Measurements from ENCODE around the gene GPR179.

The GPR179 gene

GRCh38 chr17:38329284-38329683 is 14.5 kb downstream of the GPR179 start:
- no peak for DNase-seq (ENCODE audit: low read depth)
- no peak for TF ChIP-seq CTCF (conservative IDR thresholded peaks at IDR 0.05; ENCODE audit: control insufficient read depth, insufficient read depth, low read depth, low read length)
- no peak overlapping the region for H3K4me3 ChIP-seq (ENCODE audit: control insufficient read depth, low read depth, low read length)

GRCh38 chr17:38328620-38329019 is 15.1 kb downstream of the GPR179 start:
- no peak for DNase-seq (ENCODE audit: low read depth)
- H3K4me3 ChIP-seq (ENCODE audit: control insufficient read depth, low read depth, low read length) = no peak overlapping the region
- TF ChIP-seq CTCF (conservative IDR thresholded peaks at IDR 0.05; ENCODE audit: control insufficient read depth, insufficient read depth, low read depth, low read length) = no peak

GRCh38 chr17:38327936-38328335 is 15.8 kb downstream of the GPR179 start:
- no peak for DNase-seq (ENCODE audit: low read depth)
- TF ChIP-seq CTCF (conservative IDR thresholded peaks at IDR 0.05; ENCODE audit: control insufficient read depth, insufficient read depth, low read depth, low read length) = no peak
- no peak overlapping the region for H3K4me3 ChIP-seq (ENCODE audit: control insufficient read depth, low read depth, low read length)

GRCh38 chr17:38326996-38327792 is 16.6 kb downstream of the GPR179 start:
- no peak for DNase-seq (ENCODE audit: low read depth)
- no peak overlapping the region for H3K4me3 ChIP-seq (ENCODE audit: control insufficient read depth, low read depth, low read length)
- no peak for TF ChIP-seq CTCF (conservative IDR thresholded peaks at IDR 0.05; ENCODE audit: control insufficient read depth, insufficient read depth, low read depth, low read length)

GRCh38 chr17:38325221-38325851 is 18.4 kb downstream of the GPR179 start:
- H3K4me3 ChIP-seq (ENCODE audit: control insufficient read depth, low read depth, low read length) = no peak overlapping the region
- DNase-seq (ENCODE audit: low read depth) = no peak
- TF ChIP-seq CTCF (conservative IDR thresholded peaks at IDR 0.05; ENCODE audit: control insufficient read depth, insufficient read depth, low read depth, low read length) = no peak

- no peak for TF ChIP-seq CTCF (conservative IDR thresholded peaks at IDR 0.05; ENCODE audit: control insufficient read depth, insufficient read depth, low read depth, low read length)
- DNase-seq (ENCODE audit: low read depth) = no peak
- no peak overlapping the region for H3K4me3 ChIP-seq (ENCODE audit: control insufficient read depth, low read depth, low read length)
These were observed 19.0 kb downstream of the GPR179 start for GRCh38 chr17:38324772-38325171.
